ENCODE results near the gene HDAC4.

Gene HDAC4

DNA sequence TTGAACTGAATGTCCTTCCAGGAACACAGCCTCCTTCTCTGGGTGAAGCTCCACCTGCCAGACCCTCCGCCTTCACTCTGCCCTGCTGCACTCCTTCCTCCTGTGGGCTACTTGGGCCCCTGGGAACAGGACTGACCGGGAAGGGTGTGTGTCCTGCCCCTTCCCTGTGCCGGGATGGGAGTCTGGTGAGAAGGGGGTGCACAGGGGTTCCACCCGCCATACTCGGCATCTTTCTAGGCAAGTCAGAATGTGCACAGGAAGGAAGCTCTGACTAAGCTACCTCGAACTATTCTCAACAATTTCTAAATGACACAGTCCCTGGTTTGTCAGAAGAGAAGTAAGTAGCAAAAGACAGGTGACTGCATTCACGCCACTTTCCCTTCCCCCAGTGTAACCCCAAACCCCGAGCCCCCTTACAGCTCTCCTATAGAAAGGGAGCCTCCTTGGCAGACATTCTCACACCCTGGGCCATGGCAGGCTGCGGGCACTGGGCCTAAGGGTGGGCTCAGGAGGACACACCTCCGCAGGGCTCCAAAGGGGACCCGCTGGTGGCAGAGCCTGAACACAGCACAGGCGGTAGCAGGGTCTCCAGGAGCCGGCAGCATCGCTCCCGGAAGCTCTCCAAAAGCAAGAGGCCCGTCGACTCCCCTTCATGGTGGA is 184.1 kb downstream of the HDAC4 start:
- DNase-seq (ENCODE audit: low read depth), result no peak

DNA sequence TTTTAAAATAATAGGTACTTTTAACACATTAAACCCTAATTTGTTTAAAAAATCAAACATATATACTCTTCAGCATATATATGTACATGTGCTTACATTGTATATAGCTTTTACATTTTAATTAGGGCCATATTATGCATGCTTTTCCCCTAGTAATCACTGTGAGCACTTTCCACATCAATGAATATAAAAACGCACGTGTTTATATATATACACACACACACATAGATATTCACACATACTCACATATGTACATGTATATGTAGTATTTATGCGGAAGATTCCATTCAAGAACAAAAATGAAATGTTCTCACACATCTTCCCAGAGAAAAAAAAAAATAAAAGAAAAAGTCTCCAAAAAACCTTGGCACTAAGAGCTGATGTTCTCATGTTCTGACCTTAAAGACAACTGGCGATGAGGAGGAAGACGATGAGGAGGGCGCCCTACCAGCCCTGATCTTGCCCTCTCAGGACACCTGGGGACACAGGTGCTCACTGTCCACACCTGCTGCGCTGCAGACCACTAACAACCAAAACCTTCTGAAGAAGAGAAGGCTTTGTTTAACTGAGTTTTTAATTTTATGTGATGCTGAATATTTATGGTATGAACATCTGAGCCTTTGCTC is 184.7 kb downstream of the HDAC4 start:
- TF ChIP-seq, protein P1, sequence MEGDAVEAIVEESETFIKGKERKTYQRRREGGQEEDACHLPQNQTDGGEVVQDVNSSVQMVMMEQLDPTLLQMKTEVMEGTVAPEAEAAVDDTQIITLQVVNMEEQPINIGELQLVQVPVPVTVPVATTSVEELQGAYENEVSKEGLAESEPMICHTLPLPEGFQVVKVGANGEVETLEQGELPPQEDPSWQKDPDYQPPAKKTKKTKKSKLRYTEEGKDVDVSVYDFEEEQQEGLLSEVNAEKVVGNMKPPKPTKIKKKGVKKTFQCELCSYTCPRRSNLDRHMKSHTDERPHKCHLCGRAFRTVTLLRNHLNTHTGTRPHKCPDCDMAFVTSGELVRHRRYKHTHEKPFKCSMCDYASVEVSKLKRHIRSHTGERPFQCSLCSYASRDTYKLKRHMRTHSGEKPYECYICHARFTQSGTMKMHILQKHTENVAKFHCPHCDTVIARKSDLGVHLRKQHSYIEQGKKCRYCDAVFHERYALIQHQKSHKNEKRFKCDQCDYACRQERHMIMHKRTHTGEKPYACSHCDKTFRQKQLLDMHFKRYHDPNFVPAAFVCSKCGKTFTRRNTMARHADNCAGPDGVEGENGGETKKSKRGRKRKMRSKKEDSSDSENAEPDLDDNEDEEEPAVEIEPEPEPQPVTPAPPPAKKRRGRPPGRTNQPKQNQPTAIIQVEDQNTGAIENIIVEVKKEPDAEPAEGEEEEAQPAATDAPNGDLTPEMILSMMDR (conservative IDR thresholded peaks at IDR 0.05; ENCODE audit: low read depth, low read length), result no peak
- no peak for DNase-seq (ENCODE audit: low read depth)
- no peak overlapping the region for H3K4me3 ChIP-seq (ENCODE audit: low read length)

More for the DNA sequence above, 184.1 kb downstream of the HDAC4 start:
- no peak overlapping the region for H3K4me3 ChIP-seq (ENCODE audit: low read length)
- TF ChIP-seq, protein P1 (conservative IDR thresholded peaks at IDR 0.05; ENCODE audit: low read depth, low read length), result no peak

DNA sequence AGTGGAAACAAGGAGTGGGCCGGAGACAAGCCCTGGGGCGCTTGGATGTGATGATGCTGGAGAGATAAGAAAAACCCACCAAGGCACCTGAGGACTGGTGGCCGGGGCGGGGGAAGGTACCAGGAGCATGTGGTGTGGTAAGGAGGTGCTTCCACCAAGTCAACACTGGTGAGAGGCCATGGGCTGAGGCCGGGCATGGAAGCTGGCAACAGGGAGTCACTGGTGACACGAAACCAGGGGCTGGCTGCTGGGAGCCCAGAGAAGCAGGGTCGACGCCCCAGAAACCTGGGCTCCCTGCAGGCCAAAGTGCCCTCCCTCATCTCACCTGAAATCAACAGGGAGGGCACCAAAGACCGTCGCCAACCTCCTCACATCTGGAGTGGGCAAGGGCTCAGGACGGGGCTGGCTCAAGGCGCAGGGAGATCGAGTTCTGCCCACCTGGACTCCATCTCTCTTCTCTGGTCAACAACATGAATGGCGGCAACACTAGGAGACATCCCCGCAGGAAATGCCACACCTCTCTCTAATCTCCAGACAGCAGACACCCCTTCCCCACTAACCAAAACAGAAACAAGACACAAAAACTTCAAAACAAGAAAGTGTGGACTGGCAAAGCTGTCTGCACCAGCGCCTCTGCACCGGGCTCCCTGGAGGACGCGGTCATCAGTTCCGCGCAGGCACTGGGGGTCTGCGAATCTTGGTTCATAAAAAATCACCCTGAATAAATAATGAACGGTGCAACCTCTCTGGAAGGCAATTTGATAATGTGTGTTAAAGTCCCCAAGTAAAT is 185.5 kb downstream of the HDAC4 start:
- TF ChIP-seq, protein P1 (conservative IDR thresholded peaks at IDR 0.05; ENCODE audit: low read depth, low read length), result no peak
- no peak for DNase-seq (ENCODE audit: low read depth)
- no peak overlapping the region for H3K4me3 ChIP-seq (ENCODE audit: low read length)

DNA sequence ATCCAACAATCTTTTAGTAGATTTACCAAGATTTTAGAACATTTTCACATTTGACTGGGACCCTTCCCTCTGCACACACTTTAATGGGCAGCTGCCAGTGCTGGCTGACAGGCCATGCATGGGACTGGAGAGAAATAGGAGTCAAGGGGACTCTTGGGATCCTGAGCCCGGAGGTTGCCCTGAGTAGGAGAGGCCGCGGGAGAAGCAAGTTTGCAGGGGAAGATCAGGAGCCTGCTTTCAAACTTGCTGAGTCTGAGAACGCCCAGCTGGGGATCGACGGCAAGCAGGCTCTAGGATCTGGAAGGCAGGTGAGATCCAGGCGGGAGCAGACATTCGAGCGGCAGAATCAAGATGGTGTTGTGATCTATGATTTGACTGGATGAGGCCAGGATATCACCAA is 186.1 kb downstream of the HDAC4 start:
- no peak overlapping the region for H3K4me3 ChIP-seq (ENCODE audit: low read length)
- TF ChIP-seq, protein P1 (conservative IDR thresholded peaks at IDR 0.05; ENCODE audit: low read depth, low read length), result no peak
- no peak for DNase-seq (ENCODE audit: low read depth)

DNA sequence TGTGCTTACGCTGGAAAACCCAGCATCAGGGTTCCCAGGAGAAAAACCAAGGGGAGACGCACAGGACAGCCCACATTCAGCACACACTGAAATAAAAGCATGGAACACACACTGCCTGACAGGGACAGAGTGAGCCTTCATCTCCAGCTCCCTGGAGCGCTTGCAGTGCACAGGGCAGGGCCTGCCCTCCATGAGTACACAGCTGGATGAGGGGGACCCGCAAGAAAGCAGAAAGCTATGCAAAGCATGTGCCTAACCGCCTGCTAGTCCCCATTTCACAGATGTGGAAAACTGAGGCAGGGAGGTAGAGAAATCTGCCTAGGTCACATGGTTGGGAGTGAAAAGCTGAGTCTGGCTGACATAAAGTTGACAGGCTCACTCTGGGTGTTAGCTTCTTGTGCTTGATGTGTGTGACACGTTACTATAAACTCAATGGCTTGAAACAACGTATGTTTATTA is 187.1 kb downstream of the HDAC4 start:
- H3K4me3 ChIP-seq (ENCODE audit: low read length), result no peak overlapping the region
- no peak for DNase-seq (ENCODE audit: low read depth)

DNA sequence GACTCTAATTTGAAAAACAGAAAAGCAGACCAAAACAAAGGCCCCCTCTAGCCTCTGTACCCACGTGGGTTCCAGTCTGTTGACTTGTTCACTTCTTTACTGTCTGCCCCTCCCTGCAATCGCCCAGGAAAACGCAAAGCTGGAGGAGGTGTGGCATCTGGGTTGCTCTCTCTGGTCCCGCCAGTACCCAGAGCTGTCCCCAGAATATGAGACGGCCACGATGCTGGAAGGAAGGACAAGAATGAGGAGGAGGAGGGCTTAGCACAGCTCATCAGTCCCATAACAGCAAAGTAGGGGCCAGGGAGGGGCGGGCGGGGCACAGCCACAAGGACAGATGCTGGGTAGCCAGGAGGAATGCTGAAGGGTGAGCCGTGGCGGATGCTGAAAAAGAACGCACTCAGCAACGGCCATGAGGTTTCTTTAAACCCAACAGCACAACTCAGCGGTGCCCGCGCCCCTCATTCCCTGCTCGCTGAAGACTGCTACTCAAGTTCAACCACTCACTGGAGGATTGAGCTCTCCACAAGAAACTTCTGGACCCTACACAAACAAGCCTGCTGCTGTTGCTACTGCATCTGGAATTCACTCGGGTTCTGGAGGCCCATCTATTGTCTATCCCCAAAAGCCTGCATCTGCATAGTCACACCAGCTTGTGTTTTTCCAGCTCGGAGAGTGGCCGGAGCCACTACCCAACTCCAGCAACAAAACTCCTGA is 187.7 kb downstream of the HDAC4 start:
- no peak for DNase-seq (ENCODE audit: low read depth)
- TF ChIP-seq, protein P1 (conservative IDR thresholded peaks at IDR 0.05; ENCODE audit: low read depth, low read length), result no peak
- H3K4me3 ChIP-seq (ENCODE audit: low read length), result no peak overlapping the region

More for the DNA sequence above, 187.1 kb downstream of the HDAC4 start:
- TF ChIP-seq, protein P1 (conservative IDR thresholded peaks at IDR 0.05; ENCODE audit: low read depth, low read length), result no peak

All from retinal pigment epithelial cell (primary cell).